SU-DHL-6 (cell line): Measurements from ENCODE around the gene SH3RF3.

ENCODE experiments used
- H2AFZ ChIP-seq: fragments of 200-600 bp; sonication (generic); 2 replicates; pipeline ENCODE4 v1.6.1; 2014; ENCODE audit warnings: low read depth, mild to moderate bottlenecking, moderate library complexity, mixed read lengths, antibody characterized with exemption, low read length; ENCODE audit not compliant: severe bottlenecking
- H3F3A ChIP-seq: fragments of 200-600 bp; shearing (Covaris generic); 2 replicates; pipeline ENCODE4 v1.6.0; 2016; ENCODE audit warnings: antibody characterized with exemption, mild to moderate bottlenecking; ENCODE audit not compliant: insufficient read depth
- H3K27ac ChIP-seq: fragments of 200-600 bp; sonication (generic); 2 replicates; pipeline ENCODE4 v1.5.1; 2016; ENCODE audit warnings: low read depth, mild to moderate bottlenecking, low read length, moderate library complexity, mixed read lengths
- H3K27me3 ChIP-seq: fragments of 200-600 bp; sonication (generic), shearing (Covaris generic); 2 replicates; pipeline ENCODE4 v1.6.0; 2014; ENCODE audit warnings: mild to moderate bottlenecking, low read length
- H3K36me3 ChIP-seq: fragments of 200-600 bp; sonication (generic); 2 replicates; pipeline ENCODE4 v1.6.1; 2014; ENCODE audit warnings: mild to moderate bottlenecking, low read length, mixed read lengths
- H3K4me2 ChIP-seq: fragments of 300-600, 200-600 bp; shearing (Covaris generic), sonication (generic); 2 replicates; pipeline ENCODE4 v1.6.0; 2014; ENCODE audit warnings: low read length, low read depth, mild to moderate bottlenecking; ENCODE audit not compliant: poor library complexity, severe bottlenecking
- H3K4me3 ChIP-seq: fragments of 200-600 bp; sonication (generic); 2 replicates; pipeline ENCODE4 v1.5.1; 2014; ENCODE audit warnings: antibody characterized with exemption, low read length, mild to moderate bottlenecking, mixed read lengths; ENCODE audit not compliant: insufficient read depth, poor library complexity, severe bottlenecking
- H3K79me2 ChIP-seq: fragments of 200-600 bp; sonication (generic); 2 replicates; pipeline ENCODE4 v1.6.1; 2014; ENCODE audit warnings: mild to moderate bottlenecking, low read length, moderate library complexity; ENCODE audit not compliant: insufficient read depth
- H3K9ac ChIP-seq: fragments of 200-600 bp; sonication (generic); 2 replicates; pipeline ENCODE4 v1.7.0; 2014; ENCODE audit warnings: mild to moderate bottlenecking, low read length
- H3K9me2 ChIP-seq: fragments of 200-600 bp; sonication (generic); replicated peaks from 2 replicates; pipeline ENCODE4 v1.6.1; 2014; ENCODE audit warnings: low read length; ENCODE audit not compliant: insufficient read depth
- H3K9me3 ChIP-seq: fragments of 200-600 bp; sonication (generic); 2 replicates; pipeline ENCODE4 v1.6.1; 2014; ENCODE audit warnings: low read length, mixed read lengths; ENCODE audit not compliant: insufficient read depth
- H4K20me1 ChIP-seq: fragments of 200-600 bp; sonication (generic); 2 replicates; pipeline ENCODE4 v1.6.1; 2014; ENCODE audit warnings: low read depth, mild to moderate bottlenecking, antibody characterized with exemption, low read length, moderate library complexity, mixed read lengths
- EZH2phosphoT487 ChIP-seq: fragments of 200-600 bp; sonication (generic), shearing (Covaris generic); conservative IDR thresholded peaks from 2 replicates; pipeline ENCODE4 v1.6.1; 2018; ENCODE audit warnings: mild to moderate bottlenecking, antibody characterized with exemption, low read length, moderate library complexity, mixed read lengths
- TF ChIP-seq, protein P1 (sequence below): fragments of 200-600 bp; sonication (generic); IDR thresholded peaks from one replicate; pipeline ENCODE4 v1.5.1; 2017; ENCODE audit warnings: antibody characterized with exemption, mild to moderate bottlenecking, low read length, moderate library complexity; ENCODE audit not compliant: insufficient read depth, poor library complexity, severe bottlenecking

The SH3RF3 gene

DNA sequence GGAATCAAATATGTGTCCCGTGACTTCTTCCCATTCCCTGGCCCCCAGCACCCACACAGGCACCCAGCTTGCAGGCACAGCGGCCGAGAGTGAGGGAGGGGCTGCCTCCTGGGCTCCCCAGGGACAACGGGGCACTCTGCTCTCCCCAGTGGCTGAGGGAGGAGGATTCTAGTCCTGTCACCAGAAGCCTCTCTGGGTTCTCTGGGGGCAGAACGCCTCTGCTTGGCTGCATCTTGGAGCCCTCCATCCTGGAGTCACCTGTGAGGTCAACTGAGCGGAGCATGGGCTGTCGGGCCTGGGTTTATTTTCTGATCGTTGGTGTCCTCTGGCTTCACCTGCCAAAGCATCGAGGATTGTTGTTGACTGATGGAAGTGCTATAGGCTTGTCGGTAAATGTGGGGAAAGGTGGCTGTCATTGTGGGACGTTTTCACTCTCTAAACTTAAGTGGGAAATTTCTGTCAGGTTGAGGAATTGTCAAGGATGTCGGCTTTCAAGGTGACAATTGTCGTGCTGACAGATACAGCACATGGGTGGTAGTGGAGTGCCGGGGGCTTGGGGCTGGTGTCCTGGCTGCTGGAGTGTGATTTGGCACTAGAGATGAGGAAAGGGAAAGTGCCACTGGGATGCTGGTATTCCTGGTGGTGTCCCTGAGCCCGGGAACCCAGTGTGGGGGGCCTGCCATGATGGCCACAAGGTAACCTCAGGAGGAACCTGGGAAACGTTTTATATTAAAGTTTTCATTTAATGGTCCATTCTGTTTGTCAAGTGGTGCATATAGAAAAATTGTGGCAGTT is 13.6 kb downstream of the SH3RF3 start:
- Histone ChIP-seq H3K27me3 (no peaks in the 10 kb centered on the region), H3K9ac (no peak overlapping the region), H3K36me3 (no peaks in the 10 kb centered on the region), H3K4me3 (no peak overlapping the region), H3K79me2 (no peaks in the 10 kb centered on the region), H2AFZ (no peak overlapping the region), H3F3A (no peaks in the 10 kb centered on the region), H3K9me3 (no peaks in the 10 kb centered on the region), H3K27ac (no peak overlapping the region), H4K20me1 (no peaks in the 10 kb centered on the region), H3K9me2 (no peaks in the 10 kb centered on the region), H3K4me2 (no peak overlapping the region)
- TF ChIP-seq, protein P1, sequence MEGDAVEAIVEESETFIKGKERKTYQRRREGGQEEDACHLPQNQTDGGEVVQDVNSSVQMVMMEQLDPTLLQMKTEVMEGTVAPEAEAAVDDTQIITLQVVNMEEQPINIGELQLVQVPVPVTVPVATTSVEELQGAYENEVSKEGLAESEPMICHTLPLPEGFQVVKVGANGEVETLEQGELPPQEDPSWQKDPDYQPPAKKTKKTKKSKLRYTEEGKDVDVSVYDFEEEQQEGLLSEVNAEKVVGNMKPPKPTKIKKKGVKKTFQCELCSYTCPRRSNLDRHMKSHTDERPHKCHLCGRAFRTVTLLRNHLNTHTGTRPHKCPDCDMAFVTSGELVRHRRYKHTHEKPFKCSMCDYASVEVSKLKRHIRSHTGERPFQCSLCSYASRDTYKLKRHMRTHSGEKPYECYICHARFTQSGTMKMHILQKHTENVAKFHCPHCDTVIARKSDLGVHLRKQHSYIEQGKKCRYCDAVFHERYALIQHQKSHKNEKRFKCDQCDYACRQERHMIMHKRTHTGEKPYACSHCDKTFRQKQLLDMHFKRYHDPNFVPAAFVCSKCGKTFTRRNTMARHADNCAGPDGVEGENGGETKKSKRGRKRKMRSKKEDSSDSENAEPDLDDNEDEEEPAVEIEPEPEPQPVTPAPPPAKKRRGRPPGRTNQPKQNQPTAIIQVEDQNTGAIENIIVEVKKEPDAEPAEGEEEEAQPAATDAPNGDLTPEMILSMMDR, result no peak

DNA sequence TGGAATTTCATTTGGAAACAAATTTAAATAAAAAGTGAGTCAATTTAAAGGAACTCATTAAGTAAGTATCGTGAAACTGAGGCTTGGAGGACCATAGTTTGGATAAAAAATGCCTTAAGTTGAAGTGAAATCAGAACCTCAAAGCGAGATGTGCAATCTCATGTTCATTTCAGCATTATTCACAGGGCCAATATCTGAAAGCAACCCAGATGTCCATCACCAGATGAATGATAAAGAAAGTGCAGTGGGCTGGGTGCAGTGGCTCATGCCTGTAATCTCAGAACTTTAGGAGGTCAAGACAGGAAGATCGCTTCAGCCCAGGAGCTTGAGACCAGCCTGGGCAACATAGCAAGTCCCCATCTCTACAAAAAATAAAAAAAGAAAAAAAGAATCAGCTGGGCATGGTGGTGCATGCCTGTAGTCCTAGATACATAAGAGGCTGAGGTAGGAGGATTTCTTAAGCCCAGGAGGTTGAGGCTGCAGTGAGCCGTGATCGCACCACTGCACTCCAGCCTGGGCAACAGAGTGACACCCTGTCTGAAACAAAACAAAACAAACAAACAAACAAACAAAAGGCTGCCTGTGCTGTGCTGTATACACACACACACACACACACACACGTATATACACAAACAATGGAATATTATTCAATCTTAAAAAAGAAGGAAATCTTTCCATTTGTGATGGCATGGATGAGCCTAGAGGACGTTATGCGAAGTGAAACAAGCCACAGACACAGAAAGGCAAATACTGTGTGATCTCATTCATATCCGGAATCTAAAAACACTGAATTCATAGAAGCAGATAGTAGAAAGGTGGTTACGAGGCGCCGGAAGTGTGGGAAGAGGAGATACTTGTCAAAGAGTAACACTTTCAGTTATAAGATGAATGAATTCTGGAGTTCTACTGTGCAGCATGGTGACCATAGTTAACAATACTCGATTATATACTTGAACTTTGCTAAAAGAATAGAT is 14.5 kb downstream of the SH3RF3 start:
- no peaks in the 10 kb centered on the region for H3K9me3 ChIP-seq
- H3F3A ChIP-seq, result no peaks in the 10 kb centered on the region
- H3K27me3 ChIP-seq, result no peaks in the 10 kb centered on the region
- H3K9ac ChIP-seq, result no peak overlapping the region
- no peak overlapping the region for H3K27ac ChIP-seq
- H3K4me3 ChIP-seq, result no peak overlapping the region
- H3K36me3 ChIP-seq, result no peaks in the 10 kb centered on the region
- no peak overlapping the region for H3K4me2 ChIP-seq
- TF ChIP-seq EZH2phosphoT487, result no peak
- TF ChIP-seq, protein P1, result no peak
- no peak overlapping the region for H2AFZ ChIP-seq
- H4K20me1 ChIP-seq, result no peaks in the 10 kb centered on the region
- no peaks in the 10 kb centered on the region for H3K9me2 ChIP-seq
- H3K79me2 ChIP-seq, result no peaks in the 10 kb centered on the region

DNA sequence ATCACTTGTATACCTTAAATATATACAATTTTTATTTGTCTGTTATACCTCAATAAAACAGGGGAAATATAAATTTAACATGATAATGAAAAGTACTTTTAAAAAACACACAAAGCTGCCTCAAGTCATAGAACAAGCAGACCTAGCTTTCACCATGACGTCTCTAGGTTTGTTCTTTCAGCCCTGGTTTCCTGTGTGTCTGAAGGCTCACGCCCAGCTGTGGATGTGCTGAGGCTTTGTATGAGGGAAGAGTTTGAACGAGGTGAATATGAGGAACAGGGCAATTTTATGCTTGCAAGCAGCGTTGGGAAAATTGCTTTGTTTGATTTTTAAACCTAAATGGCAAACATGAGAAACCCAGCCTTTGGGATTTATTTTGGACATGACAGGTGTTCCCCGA is 15.3 kb downstream of the SH3RF3 start:
- no peaks in the 10 kb centered on the region for H3F3A ChIP-seq
- no peak overlapping the region for H3K27ac ChIP-seq
- no peak overlapping the region for H3K9ac ChIP-seq
- H3K9me2 ChIP-seq, result no peaks in the 10 kb centered on the region
- H3K9me3 ChIP-seq, result no peaks in the 10 kb centered on the region
- no peak overlapping the region for H2AFZ ChIP-seq
- no peak overlapping the region for H3K4me2 ChIP-seq
- H3K36me3 ChIP-seq, result no peaks in the 10 kb centered on the region
- no peaks in the 10 kb centered on the region for H3K79me2 ChIP-seq
- no peak overlapping the region for H3K4me3 ChIP-seq
- TF ChIP-seq, protein P1, result no peak
- TF ChIP-seq EZH2phosphoT487, result no peak
- H4K20me1 ChIP-seq, result no peaks in the 10 kb centered on the region
- no peaks in the 10 kb centered on the region for H3K27me3 ChIP-seq
